DMS 273 (cell line): ENCODE data around the gene PAQR5.
A peak's percentile ranks its signal among the peaks of the same experiment; 100 is the strongest.
"Not testable (repeated sequence)": the region's sequence is repeated elsewhere in the genome, so short reads cannot be mapped to it uniquely, and the experiment has no call there.

Experiments
- DNase-seq: peaks from one replicate; lab custom pipeline; 2025; ENCODE audit not compliant: unreplicated experiment; lab: John Stamatoyannopoulos, UW

The PAQR5 gene

GRCh38 chr15:69298697-69299441 lies at the start of gene PAQR5:
Gene PAQR5, plus strand, starts transcription at chr15:69298912. Its CDS starts 61,169 bp downstream, at chr15:69360081.
- peak; percentile 66 for DNase-seq

GRCh38 chr15:69253156-69253555 lies 45.6 kb upstream of the PAQR5 start:
- DNase-seq = no peak

- DNase-seq = peak; percentile 59
These were observed 33.3 kb upstream of the PAQR5 start for GRCh38 chr15:69265347-69265955.

- DNase-seq = no peak
These were observed 27.5 kb upstream of the PAQR5 start for GRCh38 chr15:69271217-69271616.

GRCh38 chr15:69272139-69272538 lies 26.6 kb upstream of the PAQR5 start:
- DNase-seq = no peak

- DNase-seq = no peak
These were observed 25.8 kb upstream of the PAQR5 start for GRCh38 chr15:69272891-69273290.

GRCh38 chr15:69275074-69275670 lies 23.5 kb upstream of the PAQR5 start:
- DNase-seq = no peak

GRCh38 chr15:69275933-69276560 lies 22.7 kb upstream of the PAQR5 start:
- no peak for DNase-seq

GRCh38 chr15:69277316-69277715 lies 21.4 kb upstream of the PAQR5 start:
- no peak for DNase-seq

- DNase-seq = no peak
These were observed 19.1 kb upstream of the PAQR5 start for GRCh38 chr15:69279636-69280035.

GRCh38 chr15:69280783-69281182 lies 17.9 kb upstream of the PAQR5 start:
- no peak for DNase-seq

GRCh38 chr15:69282104-69282743 lies 16.5 kb upstream of the PAQR5 start:
- no peak for DNase-seq

- no peak for DNase-seq
These were observed 12.9 kb upstream of the PAQR5 start for GRCh38 chr15:69285834-69286233.

GRCh38 chr15:69288011-69288410 lies 10.7 kb upstream of the PAQR5 start:
- no peak for DNase-seq

- no peak for DNase-seq
These were observed 10.0 kb upstream of the PAQR5 start for GRCh38 chr15:69288531-69289341.

GRCh38 chr15:69289342-69290146 lies 9.2 kb upstream of the PAQR5 start:
- no peak for DNase-seq

- DNase-seq = no peak
These were observed 8.2 kb upstream of the PAQR5 start for GRCh38 chr15:69290346-69291164.

GRCh38 chr15:69291651-69292050 lies 7.1 kb upstream of the PAQR5 start:
- not testable (repeated sequence) for DNase-seq
